Skeletal muscle cell (primary cell): ENCODE measurements around the gene PDE3B.
A peak's percentile ranks its signal among the peaks of the same experiment; 100 is the strongest.
"Not testable (repeated sequence)": the region's sequence is repeated elsewhere in the genome, so short reads cannot be mapped to it uniquely, and the experiment has no call there.

ENCODE experiments used
- DNase-seq: peaks from one replicate; pipeline ENCODE4 v3.0.0-alpha.2; 2010; ENCODE audit warnings: low read depth
- H3K4me3 ChIP-seq: 2 replicates; pipeline ENCODE4 v1.5.1; 2011; ENCODE audit warnings: low read depth, mild to moderate bottlenecking, control low read depth, low read length, moderate library complexity

Gene PDE3B

GRCh38 chr11:14774721-14775120 is 131.1 kb downstream of the PDE3B start:
- no peak for DNase-seq

GRCh38 chr11:14775897-14776296 is 132.3 kb downstream of the PDE3B start:
- no peak for DNase-seq
- H3K4me3 ChIP-seq = no peak overlapping the region

More at GRCh38 chr11:14774721-14775120, 131.1 kb downstream of the PDE3B start:
- H3K4me3 ChIP-seq = no peak overlapping the region

- not testable (repeated sequence) for DNase-seq, H3K4me3 ChIP-seq
Measured at GRCh38 chr11:14778460-14778859, 134.9 kb downstream of the PDE3B start.

- DNase-seq = no peak
- H3K4me3 ChIP-seq = no peak overlapping the region
Measured at GRCh38 chr11:14783788-14784187, 140.2 kb downstream of the PDE3B start.

- no peak overlapping the region for H3K4me3 ChIP-seq
- DNase-seq = no peak
Measured at GRCh38 chr11:14784230-14784629, 140.6 kb downstream of the PDE3B start.

GRCh38 chr11:14789879-14790484 is 146.4 kb downstream of the PDE3B start:
- H3K4me3 ChIP-seq = no peak overlapping the region
- DNase-seq = no peak

GRCh38 chr11:14793546-14793945 is 149.9 kb downstream of the PDE3B start:
- no peak for DNase-seq
- H3K4me3 ChIP-seq = no peak overlapping the region

- not testable (repeated sequence) for H3K4me3 ChIP-seq, DNase-seq
Measured at GRCh38 chr11:14796028-14796427, 152.4 kb downstream of the PDE3B start.

GRCh38 chr11:14803846-14804245 is 160.2 kb downstream of the PDE3B start:
- no peak overlapping the region for H3K4me3 ChIP-seq
- no peak for DNase-seq

- no peak for DNase-seq
- no peak overlapping the region for H3K4me3 ChIP-seq
Measured at GRCh38 chr11:14809466-14809865, 165.9 kb downstream of the PDE3B start.

- DNase-seq = no peak
Measured at GRCh38 chr11:14812757-14813156, 169.2 kb downstream of the PDE3B start.

GRCh38 chr11:14813516-14813915 is 169.9 kb downstream of the PDE3B start:
- no peak overlapping the region for H3K4me3 ChIP-seq
- DNase-seq = no peak

More at GRCh38 chr11:14812757-14813156, 169.2 kb downstream of the PDE3B start:
- H3K4me3 ChIP-seq = no peak overlapping the region

- DNase-seq = no peak
Measured at GRCh38 chr11:14818779-14819178, 175.2 kb downstream of the PDE3B start.

GRCh38 chr11:14819596-14819995 is 176.0 kb downstream of the PDE3B start:
- peak; percentile 21 for DNase-seq
- no peak overlapping the region for H3K4me3 ChIP-seq

More at GRCh38 chr11:14818779-14819178, 175.2 kb downstream of the PDE3B start:
- H3K4me3 ChIP-seq = no peak overlapping the region

- no peak for DNase-seq
- no peak overlapping the region for H3K4me3 ChIP-seq
Measured at GRCh38 chr11:14821031-14821430, 177.4 kb downstream of the PDE3B start.

GRCh38 chr11:14826600-14826999 is 183.0 kb downstream of the PDE3B start:
- no peak for DNase-seq
- no peak overlapping the region for H3K4me3 ChIP-seq

GRCh38 chr11:14835496-14836492 is 192.2 kb downstream of the PDE3B start:
- DNase-seq = no peak
- H3K4me3 ChIP-seq = no peak overlapping the region

GRCh38 chr11:14842002-14842401 is 198.4 kb downstream of the PDE3B start:
- no peak for DNase-seq
- no peak overlapping the region for H3K4me3 ChIP-seq

GRCh38 chr11:14852571-14853177 is 209.1 kb downstream of the PDE3B start:
- no peak for DNase-seq
- no peak overlapping the region for H3K4me3 ChIP-seq

- no peak for DNase-seq
Measured at GRCh38 chr11:14854057-14854456, 210.5 kb downstream of the PDE3B start.

More at GRCh38 chr11:14854057-14854456, 210.5 kb downstream of the PDE3B start:
- no peak overlapping the region for H3K4me3 ChIP-seq
